Activated naive CD4-positive, alpha-beta T cell treated with anti-CD3 and anti-CD28 coated beads for 36 hours (primary cell): ENCODE results near the gene CNOT1. TPM values are rescaled to one million over a fixed set of nuclear protein-coding genes. Genes with fewer than 3 reads are reported as not detected.
"Not testable (repeated sequence)": the region's sequence is repeated elsewhere in the genome, so short reads cannot be mapped to it uniquely, and the experiment has no call there.

Experiments
- CTCF ChIA-PET: fragments of 350-600 bp; sonication (Branson Sonifier 250); formaldehyde crosslinking; loops from one replicate; lab custom pipeline; 2021; ENCODE audit warnings: antibody characterized with exemption; lab: Charles Lee
- DNase-seq: peaks from one replicate; pipeline ENCODE4 v3.0.0-alpha.2; 2020
- H3K27ac Mint-ChIP-seq: one replicate; pipeline ENCODE4 v1.8.0; 2021; ENCODE audit warnings: mild to moderate bottlenecking, mixed read lengths
- H3K27me3 Mint-ChIP-seq: one replicate; pipeline ENCODE4 v1.8.0; 2021; ENCODE audit warnings: low read depth, mixed read lengths
- H3K36me3 Mint-ChIP-seq: one replicate; pipeline ENCODE4 v1.8.0; 2021; ENCODE audit warnings: low read depth, mixed read lengths
- H3K4me1 Mint-ChIP-seq: one replicate; pipeline ENCODE4 v1.8.0; 2021; ENCODE audit warnings: low read depth, mixed read lengths
- H3K4me3 Mint-ChIP-seq: one replicate; pipeline ENCODE4 v1.8.0; 2021; ENCODE audit warnings: mild to moderate bottlenecking, moderate library complexity, mixed read lengths
- H3K9me3 Mint-ChIP-seq: one replicate; pipeline ENCODE4 v1.8.0; 2021; ENCODE audit warnings: mixed read lengths
- intact Hi-C: fragments of 100-400 bp; cut with micrococcal nuclease; formaldehyde crosslinking; loops from one replicate; pipeline ENCODE4 v1.15.1; 2023
- total RNA-seq, 2 experiments: library from RNA; stranded (reverse); gene quantifications; one replicate each; pipeline ENCODE4 v1.2.3, GENCODE V29; 2021

Gene CNOT1
- total RNA-seq, 2 experiments from 2014 or later, result 283 to 287 TPM

DNA sequence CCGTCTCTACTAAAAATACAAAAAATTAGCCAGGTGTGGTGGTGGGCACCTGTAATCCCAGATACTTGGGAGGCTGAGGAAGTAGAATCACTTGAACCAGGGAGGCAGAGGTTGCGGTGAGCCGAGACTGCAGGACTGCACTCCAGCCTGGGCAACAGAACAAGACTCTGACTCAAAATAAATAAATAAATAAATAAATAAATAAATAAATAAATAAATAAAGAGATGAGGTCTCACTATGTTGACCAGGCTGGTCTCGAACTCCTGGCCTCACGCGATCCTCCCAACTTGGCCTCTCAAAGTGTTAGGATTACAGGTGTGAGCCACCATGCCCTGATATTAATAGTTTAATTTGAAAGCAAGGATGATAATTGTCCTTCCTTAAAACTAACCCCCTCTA is 7.4 kb upstream of the CNOT1 start:
- CTCF ChIA-PET, result interaction anchor here (0.7 kb wide), 1 partner anchor 82 kb away, joined by 4 read pairs; no protein-coding TSS in a partner anchor
- H3K4me3 Mint-ChIP-seq, H3K9me3 Mint-ChIP-seq, H3K27me3 Mint-ChIP-seq, H3K27ac Mint-ChIP-seq, DNase-seq, H3K4me1 Mint-ChIP-seq, H3K36me3 Mint-ChIP-seq: not testable (repeated sequence)
- intact Hi-C loops, result loop anchor here (10.0 kb wide), 1 partner anchor 632 kb away; the partner anchor contains the start of genes USB1 and ZNF319

DNA sequence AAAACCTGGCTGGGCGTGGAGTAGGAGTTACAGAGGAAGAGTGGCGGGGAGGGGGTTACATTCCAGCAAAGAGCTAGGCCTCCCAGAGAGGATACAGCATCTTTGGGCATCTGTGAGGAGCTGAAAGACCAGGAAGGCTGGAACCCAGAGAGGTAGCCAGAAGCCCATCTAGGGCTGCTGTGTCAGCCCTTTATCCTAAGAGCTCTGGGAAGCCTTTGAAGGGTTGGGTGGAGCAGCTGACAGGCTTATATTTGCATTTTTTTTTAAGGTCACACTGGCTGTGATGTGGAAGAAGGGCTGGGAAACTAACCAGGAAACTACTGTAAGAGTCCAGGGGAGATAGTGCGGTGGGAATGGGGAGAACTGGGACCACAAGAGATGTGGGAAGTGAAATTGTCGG is 6.8 kb upstream of the CNOT1 start:
- intact Hi-C loops, result loop anchor here (10.0 kb wide), 1 partner anchor 632 kb away; the partner anchor contains the start of genes USB1 and ZNF319
- DNase-seq, result no peak
- CTCF ChIA-PET, result no interaction called here
- no peaks in the 10 kb centered on the region for H3K27me3 Mint-ChIP-seq
- H3K4me1 Mint-ChIP-seq, result peaks cover 2% of the 10 kb centered on the region
- H3K4me3 Mint-ChIP-seq, result no peak overlapping the region
- no peak overlapping the region for H3K27ac Mint-ChIP-seq
- H3K36me3 Mint-ChIP-seq, result no peaks in the 10 kb centered on the region
- H3K9me3 Mint-ChIP-seq, result no peaks in the 10 kb centered on the region

DNA sequence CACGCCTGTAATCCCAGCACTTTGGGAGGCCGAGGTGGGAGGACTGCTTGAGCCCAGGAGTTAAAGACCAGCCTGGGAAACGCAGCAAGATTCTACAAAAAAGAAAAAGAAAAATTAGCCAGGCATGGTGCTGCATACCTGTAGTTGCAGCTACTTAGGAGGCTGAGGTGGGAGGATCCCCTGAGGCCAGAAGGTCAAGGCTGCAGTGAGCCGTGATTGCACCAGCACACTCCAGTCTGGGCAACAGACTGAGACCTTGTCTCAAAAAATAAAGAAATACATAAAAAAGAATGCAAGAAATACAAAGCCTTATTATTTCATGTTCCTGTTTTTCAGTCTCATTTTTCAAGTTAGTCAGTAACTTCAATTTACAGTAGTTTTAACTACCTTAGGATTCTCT is 5.9 kb upstream of the CNOT1 start:
- Mint-ChIP-seq H3K36me3 (no peaks in the 10 kb centered on the region), H3K4me1 (peaks cover 5% of the 10 kb centered on the region), H3K27ac (no peak overlapping the region), H3K27me3 (no peaks in the 10 kb centered on the region), H3K9me3 (no peaks in the 10 kb centered on the region), H3K4me3 (no peak overlapping the region)
- no peak for DNase-seq
- intact Hi-C loops, result loop anchor here (10.0 kb wide), 1 partner anchor 631 kb away; the partner anchor contains the start of genes USB1 and ZNF319
- CTCF ChIA-PET, result no interaction called here

DNA sequence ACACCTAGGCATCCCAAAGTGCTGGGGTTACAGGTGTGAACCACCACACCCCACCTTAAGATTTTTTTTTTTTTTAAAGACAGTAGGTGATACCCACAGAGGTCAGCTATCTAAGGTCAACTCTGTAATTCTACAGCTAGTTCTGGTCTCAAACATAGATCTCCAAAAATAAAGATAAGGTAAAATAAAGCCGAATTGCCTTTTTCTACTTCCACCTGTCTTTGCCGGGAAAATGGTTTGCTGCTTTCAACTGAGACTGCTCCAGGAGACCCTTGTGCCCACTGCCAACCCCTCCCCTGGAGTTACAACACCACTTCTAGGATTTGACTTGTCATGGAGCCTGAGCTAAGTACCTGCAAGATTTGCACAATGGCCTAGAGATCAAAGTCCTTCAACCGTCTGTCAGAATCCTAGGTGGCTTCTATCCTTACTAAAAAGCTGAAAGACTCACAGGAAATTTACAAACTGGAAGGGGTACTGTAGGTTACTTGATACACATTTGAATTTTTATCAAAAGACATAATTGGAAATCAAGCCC is 4.7 kb upstream of the CNOT1 start:
- Mint-ChIP-seq H3K4me3 (no peak overlapping the region), H3K36me3 (peaks cover 5% of the 10 kb centered on the region), H3K27ac (no peak overlapping the region), H3K4me1 (peaks cover 6% of the 10 kb centered on the region), H3K9me3 (no peaks in the 10 kb centered on the region), H3K27me3 (peaks cover 1% of the 10 kb centered on the region)
- CTCF ChIA-PET, result interaction anchor here (0.8 kb wide), 1 partner anchor 86 kb away, joined by 4 read pairs; no protein-coding TSS in a partner anchor
- intact Hi-C loops, result loop anchor here (10.0 kb wide), 1 partner anchor 630 kb away; the partner anchor contains the start of genes USB1 and ZNF319
- no peak for DNase-seq

DNA sequence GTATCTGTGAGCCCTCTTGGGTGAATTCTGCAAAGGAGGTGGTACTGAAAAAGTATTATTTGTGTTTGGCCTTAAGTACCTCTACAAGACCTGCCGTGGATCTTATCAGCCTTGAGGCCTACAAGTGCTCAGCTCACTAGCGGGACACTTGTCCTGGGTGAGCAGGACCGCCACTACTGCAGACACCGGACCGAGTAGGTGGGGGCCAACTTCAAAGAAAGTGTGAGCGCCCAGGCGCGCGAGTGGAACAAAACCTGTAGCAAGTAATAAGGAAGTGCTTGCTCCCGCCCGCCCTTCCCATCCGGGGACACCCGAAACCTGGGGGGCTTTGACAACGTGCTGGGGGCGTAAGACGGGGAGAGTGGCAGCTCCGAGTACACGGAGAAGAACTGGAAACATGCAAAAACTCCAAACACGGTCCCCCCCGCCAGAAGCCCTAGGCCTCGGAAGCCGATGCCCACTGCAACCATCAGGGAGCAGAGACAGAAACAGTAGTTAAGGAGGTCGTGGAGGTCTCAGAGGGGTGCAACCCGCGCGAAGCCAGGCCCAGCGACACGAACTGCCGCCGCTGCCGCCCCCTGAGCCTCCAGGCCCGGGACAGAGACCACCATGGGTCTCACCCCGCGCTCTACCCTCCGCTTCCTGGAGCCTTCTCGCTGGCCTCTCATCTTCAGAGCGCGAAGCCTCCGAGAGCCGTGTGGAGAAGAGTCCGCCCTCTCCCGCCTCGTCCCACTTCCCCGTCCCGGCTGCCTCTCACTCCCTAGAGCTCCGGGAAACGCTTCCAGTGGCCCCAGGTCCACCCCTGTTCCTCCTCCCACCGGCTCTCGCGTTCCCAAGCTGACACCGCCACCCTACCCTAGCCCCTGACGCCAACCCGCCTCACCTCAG is 537 bp downstream of the CNOT1 start:
- Mint-ChIP-seq H3K27ac (peak overlapping the region; percentile 100), H3K27me3 (peaks cover 1% of the 10 kb centered on the region), H3K4me3 (peak overlapping the region; percentile 99), H3K36me3 (peaks cover 22% of the 10 kb centered on the region), H3K9me3 (no peaks in the 10 kb centered on the region), H3K4me1 (peaks cover 28% of the 10 kb centered on the region)
- intact Hi-C loops, result loop anchor here (1.0 to 5.0 kb wide), 4 partner anchors 47 to 1092 kb away; partner anchors contain the start of genes CCDC102A and CFAP20
- DNase-seq, result peak; percentile 62
- CTCF ChIA-PET, result interaction anchor here (2.5 kb wide), 1 partner anchor 127 kb away, joined by 10 read pairs; no protein-coding TSS in a partner anchor

DNA sequence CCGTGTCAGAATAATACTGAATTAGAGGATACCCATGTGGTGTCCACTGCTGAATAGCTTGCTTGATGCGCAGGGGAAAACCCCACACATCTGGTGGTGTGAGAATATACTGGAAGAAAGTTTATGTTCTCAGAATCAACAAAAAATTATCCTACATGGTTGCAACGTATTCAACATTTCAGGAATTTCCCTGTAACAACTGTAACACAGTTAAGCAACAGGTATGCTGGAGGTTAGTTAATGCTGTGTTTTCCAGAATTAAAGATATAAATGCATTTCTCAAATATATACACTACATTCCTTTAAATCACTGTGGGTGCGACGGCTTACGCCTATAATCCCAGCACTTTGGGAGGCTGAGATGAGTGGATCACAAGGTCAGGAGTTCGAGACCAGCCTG is 5.4 kb downstream of the CNOT1 start:
- intact Hi-C loops, result no loop called here
- Mint-ChIP-seq H3K9me3 (no peaks in the 10 kb centered on the region), H3K4me3 (no peak overlapping the region), H3K4me1 (peaks cover 30% of the 10 kb centered on the region), H3K27me3 (no peaks in the 10 kb centered on the region), H3K27ac (no peak overlapping the region), H3K36me3 (peaks cover 38% of the 10 kb centered on the region)
- no peak for DNase-seq
- CTCF ChIA-PET, result no interaction called here

DNA sequence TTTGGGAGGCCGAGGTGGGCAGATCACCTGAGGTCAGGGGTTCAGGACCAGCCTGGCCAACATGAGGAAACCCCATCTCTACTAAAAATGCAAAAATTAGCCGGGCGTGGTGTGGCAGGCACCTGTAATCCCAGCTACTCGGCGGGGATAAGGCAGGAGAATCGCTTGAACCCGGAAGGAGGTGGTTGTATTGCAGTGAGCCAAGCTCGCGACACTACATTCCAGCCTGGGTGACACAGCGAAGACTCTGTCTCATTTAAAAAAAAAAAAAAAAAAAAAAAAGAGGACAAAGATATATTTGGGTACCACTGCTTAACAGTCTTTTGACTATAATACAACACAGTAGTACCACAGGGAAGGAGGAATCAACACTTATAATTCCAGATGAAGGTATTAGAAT is 9.2 kb downstream of the CNOT1 start:
- Mint-ChIP-seq H3K4me1 (peaks cover 22% of the 10 kb centered on the region), H3K9me3 (no peaks in the 10 kb centered on the region), H3K27me3 (no peaks in the 10 kb centered on the region), H3K27ac (no peak overlapping the region), H3K36me3 (peaks cover 32% of the 10 kb centered on the region), H3K4me3 (no peak overlapping the region)
- intact Hi-C loops, result no loop called here
- no peak for DNase-seq
- CTCF ChIA-PET, result no interaction called here

DNA sequence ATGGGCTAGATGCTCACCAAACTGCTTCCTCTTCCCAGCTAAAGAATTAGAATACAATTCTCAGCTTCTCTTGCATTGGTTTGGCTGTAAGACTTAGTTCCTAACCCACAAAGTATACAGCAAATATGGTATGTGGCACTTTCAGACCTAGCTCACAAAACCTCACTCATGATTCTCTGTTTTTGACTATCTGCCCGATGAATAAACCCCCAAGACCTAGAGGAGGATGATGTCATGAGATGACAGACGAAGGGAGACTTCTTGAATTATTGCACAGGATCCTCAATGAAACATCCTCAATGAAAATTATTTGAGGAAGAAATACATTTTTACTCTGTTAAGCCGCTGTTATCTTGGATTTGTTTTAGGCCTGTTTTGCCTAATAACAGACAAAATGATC is 14.3 kb downstream of the CNOT1 start:
- peak overlapping the region; percentile 52 for H3K27ac Mint-ChIP-seq
- H3K27me3 Mint-ChIP-seq, result no peaks in the 10 kb centered on the region
- CTCF ChIA-PET, result no interaction called here

DNA sequence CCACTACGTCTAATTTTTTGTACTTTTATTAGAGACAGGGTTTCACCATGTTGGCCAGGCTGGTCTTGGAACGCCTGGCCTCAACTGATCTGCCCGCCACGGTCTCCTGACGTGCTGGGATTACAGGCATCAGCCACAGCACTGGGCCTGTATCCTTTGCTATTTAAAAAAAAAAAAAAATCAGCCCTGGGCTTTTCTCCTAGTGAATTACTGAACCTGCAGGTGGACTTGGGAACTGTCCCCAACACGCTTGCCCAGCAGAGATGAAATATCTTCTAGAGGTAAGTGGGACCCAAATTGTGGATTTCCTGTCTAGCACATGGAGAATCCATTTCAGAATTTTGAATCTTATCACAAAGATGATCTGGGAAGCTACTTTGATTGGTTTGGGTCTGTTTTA is 14.8 kb downstream of the CNOT1 start:
- Mint-ChIP-seq H3K27ac (no peak overlapping the region), H3K4me3 (no peak overlapping the region), H3K36me3 (peaks cover 21% of the 10 kb centered on the region), H3K4me1 (peaks cover 24% of the 10 kb centered on the region), H3K27me3 (no peaks in the 10 kb centered on the region), H3K9me3 (peaks cover 1% of the 10 kb centered on the region)
- CTCF ChIA-PET, result no interaction called here
- intact Hi-C loops, result no loop called here
- no peak for DNase-seq

More for the DNA sequence above, 14.3 kb downstream of the CNOT1 start:
- intact Hi-C loops, result no loop called here
- peaks cover 25% of the 10 kb centered on the region for H3K4me1 Mint-ChIP-seq
- no peak overlapping the region for H3K4me3 Mint-ChIP-seq
- no peak for DNase-seq
- peaks cover 1% of the 10 kb centered on the region for H3K9me3 Mint-ChIP-seq
- H3K36me3 Mint-ChIP-seq, result peaks cover 21% of the 10 kb centered on the region

DNA sequence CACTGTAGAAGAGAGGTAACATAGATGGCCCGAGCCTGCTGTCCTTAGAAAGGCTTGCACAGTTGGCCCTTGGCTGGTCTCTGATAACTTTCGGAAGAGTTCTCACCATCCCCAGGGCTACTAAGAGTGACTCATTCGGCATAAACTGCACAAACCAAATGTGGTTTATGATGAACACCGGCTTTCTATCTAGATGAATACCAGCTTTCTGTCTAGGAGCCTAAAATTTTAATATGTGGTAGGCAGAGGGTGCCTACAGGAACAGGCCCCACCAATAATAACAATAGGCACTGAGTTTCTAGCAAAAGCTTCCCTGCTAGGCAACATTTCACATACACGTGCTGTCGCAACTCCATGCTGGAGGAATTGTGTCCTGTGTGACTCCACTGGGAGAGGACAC is 15.4 kb downstream of the CNOT1 start:
- CTCF ChIA-PET, result no interaction called here
- peaks cover 20% of the 10 kb centered on the region for H3K36me3 Mint-ChIP-seq

DNA sequence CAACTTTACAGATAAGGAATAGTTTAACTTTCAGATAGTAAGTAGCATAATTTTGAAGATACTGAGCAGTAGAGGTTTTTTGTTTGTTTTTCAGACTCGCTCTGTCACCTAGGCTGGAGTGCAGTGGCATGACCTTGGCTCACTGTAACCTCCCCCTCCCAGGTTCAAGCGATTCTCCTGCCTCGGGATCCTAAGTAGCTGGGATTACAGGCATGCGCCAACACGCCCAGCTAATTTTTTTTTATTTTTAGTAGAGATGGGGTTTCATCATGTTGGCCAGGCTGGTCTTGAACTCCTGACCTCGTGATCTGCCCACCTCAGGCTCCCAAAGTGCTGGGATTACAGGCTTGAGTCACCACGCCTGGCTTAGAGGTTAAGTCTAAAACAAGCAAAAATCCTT is 16.7 kb downstream of the CNOT1 start:
- intact Hi-C loops, CTCF ChIA-PET, H3K9me3 Mint-ChIP-seq, H3K27me3 Mint-ChIP-seq, H3K4me3 Mint-ChIP-seq, DNase-seq, H3K27ac Mint-ChIP-seq: not testable (repeated sequence)
- peaks cover 29% of the 10 kb centered on the region for H3K4me1 Mint-ChIP-seq
- peaks cover 25% of the 10 kb centered on the region for H3K36me3 Mint-ChIP-seq

More for the DNA sequence above, 15.4 kb downstream of the CNOT1 start:
- intact Hi-C loops, result no loop called here
- Mint-ChIP-seq H3K27me3 (no peaks in the 10 kb centered on the region), H3K27ac (peak overlapping the region; percentile 13), H3K9me3 (peaks cover 1% of the 10 kb centered on the region), H3K4me3 (no peak overlapping the region), H3K4me1 (peaks cover 24% of the 10 kb centered on the region)
- DNase-seq, result no peak

DNA sequence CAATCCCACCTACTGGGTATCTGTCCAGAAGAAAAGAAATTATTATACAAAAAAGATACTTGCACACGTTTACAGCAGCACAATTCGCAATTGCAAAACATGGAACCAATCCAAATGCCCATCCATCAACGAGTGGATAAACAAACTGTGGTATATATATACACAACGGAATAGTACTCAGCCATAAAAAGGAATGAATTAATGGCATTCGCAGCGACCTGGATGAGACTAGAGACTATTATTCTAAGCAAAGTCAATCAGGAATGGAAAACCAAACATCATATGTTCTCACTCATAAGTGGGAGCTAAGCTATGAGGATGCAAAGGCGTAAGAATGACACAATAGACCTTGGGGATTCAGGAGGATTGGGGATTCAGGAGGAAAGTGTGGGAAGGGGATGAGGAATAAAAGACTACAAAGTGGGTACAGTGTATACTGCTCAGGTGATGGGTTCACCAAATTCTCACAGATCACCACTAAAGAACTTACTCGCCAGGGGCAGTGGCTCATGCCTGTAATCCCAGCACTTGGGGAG is 21.0 kb downstream of the CNOT1 start:
- peaks cover 1% of the 10 kb centered on the region for H3K9me3 Mint-ChIP-seq
- H3K4me1 Mint-ChIP-seq, result peaks cover 31% of the 10 kb centered on the region
- H3K27ac Mint-ChIP-seq, result no peak overlapping the region
- DNase-seq, result no peak
- peaks cover 31% of the 10 kb centered on the region for H3K36me3 Mint-ChIP-seq
- no peaks in the 10 kb centered on the region for H3K27me3 Mint-ChIP-seq
- intact Hi-C loops, result no loop called here
- CTCF ChIA-PET, result no interaction called here
- no peak overlapping the region for H3K4me3 Mint-ChIP-seq
